SKM-1 (cell line): Measurements from ENCODE around the gene MTHFD1L.
"Not testable (repeated sequence)": the region's sequence is repeated elsewhere in the genome, so short reads cannot be mapped to it uniquely, and the experiment has no call there.

Experiments
- DNase-seq: peaks from one replicate; lab custom pipeline; 2025; ENCODE audit not compliant: unreplicated experiment; lab: John Stamatoyannopoulos, UW

The MTHFD1L gene

GRCh38 chr6:151113641-151114040 is 248.1 kb downstream of the MTHFD1L start:
- no peak for DNase-seq

- no peak for DNase-seq
Observed at GRCh38 chr6:151118461-151119123, 253.1 kb downstream of the MTHFD1L start.

- DNase-seq, result no peak
Observed at GRCh38 chr6:151119823-151120524, 254.5 kb downstream of the MTHFD1L start.

GRCh38 chr6:151121900-151122299 is 256.4 kb downstream of the MTHFD1L start:
- no peak for DNase-seq

GRCh38 chr6:151123641-151124040 is 258.1 kb downstream of the MTHFD1L start:
- not testable (repeated sequence) for DNase-seq

GRCh38 chr6:151125242-151125641 is 259.7 kb downstream of the MTHFD1L start:
- DNase-seq, result not testable (repeated sequence)

- not testable (repeated sequence) for DNase-seq
Observed at GRCh38 chr6:151125651-151126416, 260.3 kb downstream of the MTHFD1L start.

- DNase-seq, result not testable (repeated sequence)
Observed at GRCh38 chr6:151126417-151126724, 260.9 kb downstream of the MTHFD1L start.

GRCh38 chr6:151127133-151127798 is 261.8 kb downstream of the MTHFD1L start:
- DNase-seq, result not testable (repeated sequence)

- DNase-seq, result no peak
Observed at GRCh38 chr6:151128763-151129370, 263.4 kb downstream of the MTHFD1L start.

- no peak for DNase-seq
Observed at GRCh38 chr6:151130329-151130728, 264.8 kb downstream of the MTHFD1L start.

GRCh38 chr6:151131324-151132007 is 266.0 kb downstream of the MTHFD1L start:
- DNase-seq, result no peak

- DNase-seq, result no peak
Observed at GRCh38 chr6:151136141-151136755, 270.7 kb downstream of the MTHFD1L start.

GRCh38 chr6:151137542-151137941 is 272.0 kb downstream of the MTHFD1L start:
- DNase-seq, result no peak

GRCh38 chr6:151139524-151139923 is 274.0 kb downstream of the MTHFD1L start:
- no peak for DNase-seq

GRCh38 chr6:151140767-151141166 is 275.3 kb downstream of the MTHFD1L start:
- DNase-seq, result no peak

- DNase-seq, result no peak
Observed at GRCh38 chr6:151141685-151142084, 276.2 kb downstream of the MTHFD1L start.

- DNase-seq, result no peak
Observed at GRCh38 chr6:151142676-151143075, 277.2 kb downstream of the MTHFD1L start.

GRCh38 chr6:151143337-151143736 is 277.8 kb downstream of the MTHFD1L start:
- DNase-seq, result no peak

- DNase-seq, result no peak
Observed at GRCh38 chr6:151143806-151144205, 278.3 kb downstream of the MTHFD1L start.
